ENCODE data around the gene CDC42EP5.

Gene CDC42EP5

GRCh38 chr19:54427586-54427985 is 45.5 kb downstream of the CDC42EP5 start:
- DNase-seq (ENCODE audit: low read depth in 1 of 2, low spot score in 1 of 2), result no peak
- H3K4me3 ChIP-seq (replicated peaks; ENCODE audit: insufficient read depth, low read length), result no peak overlapping the region
- TF ChIP-seq POLR2AphosphoS5 (IDR thresholded peaks at IDR 0.05; ENCODE audit: low read depth), result no peak
- TF ChIP-seq SPI1 (IDR thresholded peaks at IDR 0.05; ENCODE audit: borderline replicate concordance, low read depth), result no peak
- TF ChIP-seq CTCF (IDR thresholded peaks at IDR 0.05; ENCODE audit: insufficient read depth, low read length), result no peak
- no peak for TF ChIP-seq REST (IDR thresholded peaks at IDR 0.05; ENCODE audit: insufficient replicate concordance, low read depth)
- TF ChIP-seq GABPA (IDR thresholded peaks at IDR 0.05; ENCODE audit: low read depth), result no peak
- H3K27me3 ChIP-seq (ENCODE audit: insufficient read depth, poor library complexity, severe bottlenecking), result peaks cover 22% of the 10 kb centered on the region
- no peak overlapping the region for H3K27ac ChIP-seq (replicated peaks)

- no peak for DNase-seq (ENCODE audit: low read depth in 1 of 2, low spot score in 1 of 2)
- no peak for TF ChIP-seq POLR2AphosphoS5 (IDR thresholded peaks at IDR 0.05; ENCODE audit: low read depth)
- TF ChIP-seq GABPA (IDR thresholded peaks at IDR 0.05; ENCODE audit: low read depth), result no peak
- TF ChIP-seq REST (IDR thresholded peaks at IDR 0.05; ENCODE audit: insufficient replicate concordance, low read depth), result no peak
- TF ChIP-seq CTCF (IDR thresholded peaks at IDR 0.05; ENCODE audit: insufficient read depth, low read length), result no peak
- no peak for TF ChIP-seq SPI1 (IDR thresholded peaks at IDR 0.05; ENCODE audit: borderline replicate concordance, low read depth)
- no peak overlapping the region for H3K4me3 ChIP-seq (replicated peaks; ENCODE audit: insufficient read depth, low read length)
- H3K27me3 ChIP-seq (ENCODE audit: insufficient read depth, poor library complexity, severe bottlenecking), result peaks cover 19% of the 10 kb centered on the region
- no peak overlapping the region for H3K27ac ChIP-seq (replicated peaks)
Measured at GRCh38 chr19:54426291-54426931, 46.7 kb downstream of the CDC42EP5 start.

GRCh38 chr19:54425382-54425723 is 47.7 kb downstream of the CDC42EP5 start:
- TF ChIP-seq POLR2AphosphoS5 (IDR thresholded peaks at IDR 0.05; ENCODE audit: low read depth) (no peak), SPI1 (IDR thresholded peaks at IDR 0.05; ENCODE audit: borderline replicate concordance, low read depth) (no peak), GABPA (IDR thresholded peaks at IDR 0.05; ENCODE audit: low read depth) (no peak), CTCF (IDR thresholded peaks at IDR 0.05; ENCODE audit: insufficient read depth, low read length) (no peak), REST (IDR thresholded peaks at IDR 0.05; ENCODE audit: insufficient replicate concordance, low read depth) (no peak)
- Histone ChIP-seq H3K4me3 (replicated peaks; ENCODE audit: insufficient read depth, low read length) (no peak overlapping the region), H3K27me3 (ENCODE audit: insufficient read depth, poor library complexity, severe bottlenecking) (peaks cover 18% of the 10 kb centered on the region), H3K27ac (replicated peaks) (no peak overlapping the region)
- no peak for DNase-seq (ENCODE audit: low read depth in 1 of 2, low spot score in 1 of 2)

Data from HL-60 (cell line).